H1 (cell line): ENCODE measurements around the gene TGFB2. TPM values are rescaled to one million over a fixed set of nuclear protein-coding genes. Genes with fewer than 3 reads are reported as not detected.

Experiments
- SRF ChIP-seq: IDR thresholded peaks from 2 replicates; pipeline ENCODE4 v1.6.1; 2011; ENCODE audit warnings: mild to moderate bottlenecking, low read depth, low read length, moderate library complexity
- polyA plus RNA-seq, 7 experiments: library from polyadenylated mRNA; depleted of rRNA in 3 of 7; stranded (reverse) in 5 of 7; unstranded in 2 of 7; fragments of >200 nt in 5 of 7; fragments of 200-250 nt in 2 of 7; gene quantifications; 1 replicate in 5 of 7; 2 replicates in 1 of 7; 4 replicates in 1 of 7; pipeline versions ENCODE4 v1.2.1 to v1.2.3, GENCODE V29; 2011 to 2013; ENCODE audit warnings: missing spikeins in 2 of 7, mixed read lengths in 2 of 7
- total RNA-seq: library from RNA; stranded (reverse); fragmentation: NEBNext Ultra II Directional; extraction: Animal tissue kit (Norgen Biotek cat#: 25700); gene quantifications from 2 replicates; pipeline ENCODE4 v1.2.1, GENCODE V29; 2021
- TF ChIP-seq, protein P1 (sequence below): IDR thresholded peaks from 2 replicates; pipeline ENCODE4 v1.6.1; 2011; ENCODE audit warnings: low read length, improper control_type of control experiment

Gene TGFB2
- total and polyA plus RNA-seq, 2 of the 8 experiments (the other 6 are each of a cell fraction or from before 2014, with no cell fraction given): 0.26 to 0.84 TPM

- TF ChIP-seq, protein P1, sequence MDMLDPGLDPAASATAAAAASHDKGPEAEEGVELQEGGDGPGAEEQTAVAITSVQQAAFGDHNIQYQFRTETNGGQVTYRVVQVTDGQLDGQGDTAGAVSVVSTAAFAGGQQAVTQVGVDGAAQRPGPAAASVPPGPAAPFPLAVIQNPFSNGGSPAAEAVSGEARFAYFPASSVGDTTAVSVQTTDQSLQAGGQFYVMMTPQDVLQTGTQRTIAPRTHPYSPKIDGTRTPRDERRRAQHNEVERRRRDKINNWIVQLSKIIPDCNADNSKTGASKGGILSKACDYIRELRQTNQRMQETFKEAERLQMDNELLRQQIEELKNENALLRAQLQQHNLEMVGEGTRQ: no peak
- TF ChIP-seq SRF: no peak
Observed at GRCh38 chr1:218298398-218298797, 46.7 kb upstream of the TGFB2 start (continued).
